HG02623 (cell line): Measurements from ENCODE around the gene FBXW7.

ENCODE experiments used
- ATAC-seq: cut with Tn5 transposase; IDR thresholded peaks from one replicate; pipeline ENCODE4 v1.9.1; 2021; ENCODE audit warnings: moderate library complexity; ENCODE audit not compliant: unreplicated experiment

The FBXW7 gene

DNA sequence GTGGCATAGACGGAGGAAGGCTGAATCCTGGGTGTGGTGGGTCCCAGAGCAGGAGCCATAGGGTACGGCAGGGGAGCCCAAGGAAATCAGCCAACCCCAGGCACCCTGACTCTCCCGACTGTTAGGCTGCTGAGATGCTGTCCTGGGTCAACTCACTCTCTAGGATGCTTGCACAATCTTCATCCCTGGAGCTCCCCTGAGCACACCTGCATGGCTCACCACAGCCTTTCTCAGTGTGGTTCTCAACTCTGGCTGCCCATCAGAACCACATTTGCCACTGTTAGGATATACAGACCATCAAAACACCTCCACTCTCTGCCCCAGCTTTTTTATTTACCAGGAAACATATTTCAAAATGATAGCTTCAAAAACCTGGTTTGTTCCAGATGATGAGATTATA, 236.3 kb downstream of the FBXW7 start:
- no peak for ATAC-seq

GRCh38 chr4:152296386-152296785, 239.5 kb downstream of the FBXW7 start:
- ATAC-seq: no peak

DNA sequence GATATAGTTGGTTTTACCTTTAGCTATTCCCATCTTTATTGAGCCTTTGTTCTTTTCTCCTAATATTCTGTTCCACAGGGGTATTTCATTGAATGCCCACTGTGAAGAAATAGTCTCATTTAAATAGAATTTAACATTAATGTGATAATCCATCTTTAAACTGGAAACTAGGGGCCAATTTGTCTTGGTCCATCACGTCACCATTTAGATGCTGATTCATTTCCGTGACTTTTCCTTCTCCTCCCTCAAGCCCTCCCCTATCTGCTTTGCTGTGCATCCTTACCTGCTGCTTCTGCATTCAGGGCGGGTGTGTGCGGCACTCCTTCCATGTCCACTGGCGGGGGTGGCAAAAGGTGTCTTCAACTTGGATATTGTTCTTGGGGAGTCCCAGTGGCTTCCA, 241.1 kb downstream of the FBXW7 start:
- no peak for ATAC-seq

DNA sequence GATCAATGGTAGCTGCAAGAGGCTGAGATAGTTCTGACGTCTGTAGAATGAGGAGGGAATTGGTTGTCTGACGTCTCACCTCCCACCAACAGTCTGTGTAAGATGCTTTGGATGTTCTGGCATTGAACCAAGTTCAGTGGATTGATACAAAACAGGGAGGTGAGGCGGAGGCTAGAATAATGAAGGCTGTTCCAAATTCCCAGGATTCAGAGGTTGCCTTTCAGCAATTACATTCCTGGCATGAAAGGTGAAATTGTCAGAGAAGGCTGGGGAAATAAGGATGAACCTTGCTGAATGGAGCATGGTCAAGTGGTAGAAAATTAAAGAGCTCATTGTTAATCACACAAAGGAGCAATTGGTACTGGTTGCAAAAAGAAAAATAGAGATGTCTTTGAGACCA, 241.6 kb downstream of the FBXW7 start:
- ATAC-seq: no peak

- no peak for ATAC-seq
Observed at GRCh38 chr4:152293527-152293926, 242.4 kb downstream of the FBXW7 start.

GRCh38 chr4:152290366-152290921, 245.4 kb downstream of the FBXW7 start:
- ATAC-seq: no peak

DNA sequence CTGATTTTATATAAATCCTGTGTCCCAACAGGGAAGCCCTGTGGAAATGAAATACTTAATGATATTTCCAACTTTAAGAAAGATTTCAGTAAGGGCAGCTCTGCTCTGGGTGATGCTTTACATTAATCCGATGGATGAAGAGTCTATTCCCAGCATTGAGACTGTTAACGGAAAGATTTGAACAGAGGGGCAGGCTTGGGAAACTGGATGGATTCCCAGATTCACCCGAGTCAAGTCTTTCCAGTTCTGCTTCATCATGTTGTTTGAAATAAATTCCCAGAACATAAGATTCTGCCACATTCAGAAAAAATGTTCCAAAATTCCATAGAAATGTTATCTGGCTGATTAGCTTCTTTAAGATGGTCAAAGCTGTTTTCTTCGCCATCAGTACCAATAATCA, 246.0 kb downstream of the FBXW7 start:
- no peak for ATAC-seq

DNA sequence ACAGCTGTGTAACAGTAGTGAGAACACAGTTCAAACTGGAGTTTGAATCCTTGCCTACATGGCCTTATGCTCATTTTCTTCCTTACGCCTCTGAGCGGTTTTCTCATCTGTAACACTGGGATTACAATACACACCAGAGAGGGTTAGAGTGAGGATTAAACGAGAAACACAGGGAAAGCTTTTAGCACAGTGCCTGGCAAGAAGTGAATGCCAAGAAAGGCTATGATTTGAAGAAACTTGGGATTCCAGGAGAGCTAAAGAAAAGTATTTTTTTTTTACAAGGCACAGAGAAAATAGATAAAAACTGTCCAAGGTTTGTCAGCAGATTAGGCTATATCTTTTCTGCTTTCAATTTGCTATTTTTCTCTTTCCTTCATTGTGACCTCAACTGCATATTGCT, 246.4 kb downstream of the FBXW7 start:
- no peak for ATAC-seq

DNA sequence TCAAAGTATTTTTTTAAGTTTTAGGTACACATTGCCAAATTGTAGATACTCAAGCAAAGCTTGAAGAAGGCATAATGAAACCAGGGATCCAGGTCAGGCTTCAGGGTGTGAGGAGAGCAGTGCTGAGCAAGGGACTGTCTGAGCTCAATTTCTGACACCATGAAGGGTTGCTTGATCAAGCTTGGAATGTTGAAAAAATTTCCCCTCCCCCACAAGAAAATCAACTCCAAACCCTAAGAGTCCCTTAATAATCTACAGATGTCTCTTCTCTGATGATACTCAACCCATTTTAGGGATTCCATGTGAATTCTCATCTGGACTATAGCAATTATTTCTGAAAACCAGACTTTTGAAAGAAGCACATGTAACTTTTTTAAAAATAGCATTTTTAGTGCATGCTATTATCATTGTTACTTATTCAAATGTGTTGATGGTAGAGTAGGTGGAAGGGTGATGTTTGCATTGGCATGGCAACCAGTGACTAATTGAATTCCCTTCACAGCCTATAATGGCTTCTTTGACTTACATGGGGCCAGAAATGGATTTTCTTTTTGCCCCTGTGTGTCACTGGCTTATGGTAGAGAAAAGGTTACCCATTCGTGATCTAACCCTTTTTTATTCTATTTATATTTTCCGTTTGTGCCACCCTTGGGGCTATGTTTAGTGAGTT, 252.0 kb downstream of the FBXW7 start:
- no peak for ATAC-seq

DNA sequence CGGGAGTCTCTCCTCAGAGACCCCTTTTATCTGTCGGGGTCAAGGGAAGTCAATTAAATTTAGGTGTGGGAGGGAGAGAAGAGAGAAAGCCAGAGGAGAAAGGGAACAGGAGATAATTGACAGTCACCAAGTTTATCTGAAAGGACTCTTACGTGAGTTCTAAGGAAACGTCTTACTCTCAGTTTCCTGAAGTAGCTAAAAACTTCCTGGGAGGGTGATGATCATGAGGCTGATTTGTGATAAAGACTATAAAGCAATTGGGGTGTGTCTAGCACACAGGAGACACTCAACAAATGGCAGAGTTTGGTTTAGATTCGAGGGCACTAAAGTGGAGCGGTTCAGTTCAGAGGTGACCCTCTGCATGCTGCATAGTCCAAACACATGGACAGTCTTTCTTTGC, 254.1 kb downstream of the FBXW7 start:
- no peak for ATAC-seq

GRCh38 chr4:152281211-152281610, 254.7 kb downstream of the FBXW7 start:
- ATAC-seq: no peak

DNA sequence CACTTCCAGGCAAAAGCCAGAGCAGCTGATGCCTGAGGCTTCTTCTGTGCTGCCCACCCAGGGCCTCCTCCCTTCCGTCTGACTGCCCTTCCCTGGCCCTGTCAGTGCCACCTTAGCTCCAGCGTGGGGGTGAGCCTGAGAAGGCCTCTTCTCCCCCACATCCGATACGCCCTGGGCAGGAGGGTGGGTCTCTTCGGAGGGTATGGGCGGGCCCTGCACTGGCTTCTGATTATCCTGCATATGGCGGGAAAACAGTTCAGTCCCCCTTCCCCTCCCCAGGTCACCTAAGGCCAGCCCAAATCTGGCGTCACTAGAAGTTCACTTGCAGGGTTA, 256.7 kb downstream of the FBXW7 start:
- no peak for ATAC-seq

GRCh38 chr4:152278505-152279233, 257.2 kb downstream of the FBXW7 start:
- peak; percentile 69 for ATAC-seq

DNA sequence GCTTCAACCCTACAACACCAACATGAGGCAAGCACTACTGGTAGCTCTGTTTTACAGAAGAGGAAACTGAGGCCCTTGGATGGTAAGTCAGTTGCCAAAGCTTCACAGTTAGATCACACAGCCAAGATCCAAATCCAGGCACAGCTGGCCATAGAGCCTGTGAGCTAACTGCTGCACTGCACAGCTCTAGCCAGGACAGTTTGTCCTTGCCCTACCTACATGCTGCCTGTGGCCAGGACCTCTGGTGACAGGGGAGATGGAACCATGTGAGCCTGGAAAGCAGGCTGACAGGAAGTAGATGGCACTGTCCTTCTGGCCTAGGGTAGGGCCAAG, 257.8 kb downstream of the FBXW7 start:
- peak; percentile 23 for ATAC-seq

DNA sequence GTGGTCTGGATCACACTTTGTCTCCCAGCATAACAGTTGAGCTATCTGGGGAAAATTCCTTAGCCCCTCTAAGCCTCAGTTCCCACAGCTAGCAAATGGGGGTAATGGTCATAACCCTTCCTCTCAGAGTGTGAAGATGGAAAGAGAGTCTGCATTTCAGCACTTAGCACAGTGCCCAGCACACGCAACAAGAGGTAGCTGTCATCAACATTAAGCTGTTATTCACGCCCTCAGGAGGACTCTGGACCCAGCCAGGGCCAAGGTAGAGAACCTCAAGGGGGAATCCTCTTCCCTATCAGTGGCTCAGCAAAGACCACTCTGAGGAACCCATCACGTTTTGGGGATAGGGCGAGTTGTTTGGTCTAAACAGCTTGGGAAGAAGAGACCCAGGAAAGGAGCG, 258.6 kb downstream of the FBXW7 start:
- ATAC-seq: no peak

DNA sequence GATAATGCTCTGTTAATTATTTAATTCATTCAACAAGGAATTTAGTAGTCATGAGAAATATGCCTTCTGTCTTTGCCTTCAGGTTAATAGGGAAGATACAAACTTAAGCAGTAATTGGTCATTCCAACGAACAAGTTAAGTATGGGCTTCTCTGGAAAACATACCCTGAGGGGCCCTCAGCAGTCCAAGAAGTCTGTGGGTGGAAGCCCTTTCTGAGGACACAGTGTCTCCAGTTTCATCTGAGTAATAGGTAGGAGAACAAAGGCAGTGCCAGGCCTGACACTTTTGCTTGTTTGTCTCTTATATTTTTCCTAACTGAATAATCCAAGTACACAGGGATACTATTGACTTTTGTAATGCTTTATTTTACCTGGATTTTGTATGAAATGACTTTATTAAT, 262.5 kb downstream of the FBXW7 start:
- ATAC-seq: no peak
